Endothelial cell of umbilical vein (primary cell): Measurements from ENCODE around the gene MT1X.
"Not testable (repeated sequence)": the region's sequence is repeated elsewhere in the genome, so short reads cannot be mapped to it uniquely, and the experiment has no call there.

Source experiments
- CTCF ChIP-seq, 2 donors: IDR thresholded peaks; 1 replicate in 1 of 2; 2 replicates in 1 of 2; pipeline ENCODE4 v1.5.1; 2011; ENCODE audit warnings: low read length in 2 of 2, mild to moderate bottlenecking in 2 of 2, moderate library complexity in 2 of 2, control low read depth in 1 of 2, inconsistent platforms in 1 of 2, low read depth in 1 of 2; ENCODE audit not compliant: insufficient read depth in 1 of 2; ENCODE audit errors: extremely low read depth in 1 of 2
- POLR2A ChIP-seq: IDR thresholded peaks from 2 replicates; pipeline ENCODE4 v1.6.1; 2012; ENCODE audit warnings: low read depth, mild to moderate bottlenecking, control low read depth, low read length

GRCh38 chr16:56717532-56717931 lies 35.3 kb downstream of the MT1X start:
- not testable (repeated sequence) for TF ChIP-seq POLR2A; CTCF (IDR thresholded peaks at IDR 0.05; ENCODE audit: extremely low read depth in 1 of 2, insufficient read depth in 1 of 2, low read depth in 1 of 2, low read length in 2 of 2)
